SK-N-SH (cell line): ENCODE measurements around the gene ZPR1. TPM values are rescaled to one million over a fixed set of nuclear protein-coding genes. Genes with fewer than 3 reads are reported as not detected.
A peak's percentile ranks its signal among the peaks of the same experiment; 100 is the strongest.

Experiments used
- CTCF ChIA-PET: fragments of 300-600, 350-600 bp; formaldehyde crosslinking; extraction: SDS; loops from one replicate; lab custom pipeline; 2021; lab: Yijun Ruan, JAX
- POLR2A ChIA-PET: fragments of 350-600 bp; sonication (Branson Sonifier 250); formaldehyde crosslinking; extraction: SDS; loops from one replicate; lab custom pipeline; 2020; ENCODE audit warnings: antibody characterized with exemption, inconsistent platforms; lab: Yijun Ruan, JAX
- DNase-seq: peaks from one replicate; pipeline ENCODE4 v3.0.0; 2012
- H2AFZ ChIP-seq: fragments of 200-600 bp; sonication (generic); 2 replicates; pipeline ENCODE4 v1.8.1; 2016; ENCODE audit warnings: antibody characterized with exemption, mild to moderate bottlenecking, low read depth
- H3F3A ChIP-seq: fragments of 200-600 bp; sonication (generic); replicated peaks from 2 replicates; pipeline ENCODE3; 2016; ENCODE audit warnings: antibody characterized with exemption, mild to moderate bottlenecking; ENCODE audit not compliant: insufficient read depth
- H3K27ac ChIP-seq, 2 experiments: fragments of 200-500 bp in 1 of 2; fragments of 200-600 bp in 1 of 2; sonication (Bioruptor generic) in 1 of 2; sonication (generic), shearing (Covaris generic) in 1 of 2; 2 replicates each; pipeline versions ENCODE4 v1.5.1 to v1.6.1; 2014 to 2016; ENCODE audit warnings: low read depth in 2 of 2, inconsistent platforms in 1 of 2, low read length in 1 of 2, mild to moderate bottlenecking in 1 of 2, mixed read lengths in 1 of 2
- H3K27me3 ChIP-seq: fragments of 200-600 bp; sonication (generic), shearing (Covaris generic); 2 replicates; pipeline ENCODE4 v1.6.1; 2016; ENCODE audit warnings: mixed run types; ENCODE audit not compliant: insufficient read depth
- H3K36me3 ChIP-seq, 2 experiments: fragments of 200-500 bp in 1 of 2; fragments of 200-600 bp in 1 of 2; sonication (Bioruptor generic) in 1 of 2; sonication (generic) in 1 of 2; replicated peaks in 1 of 2; 2 replicates each; pipeline versions ENCODE3 to v1.5.1; 2014 to 2016; ENCODE audit warnings: low read length in 1 of 2, mild to moderate bottlenecking in 1 of 2; ENCODE audit not compliant: insufficient read depth in 2 of 2, control insufficient read depth in 1 of 2
- H3K4me1 ChIP-seq, 2 experiments: fragments of 200-500 bp in 1 of 2; fragments of 200-600 bp in 1 of 2; sonication (Bioruptor generic) in 1 of 2; sonication (generic), shearing (Covaris generic) in 1 of 2; 2 replicates each; pipeline versions ENCODE4 v1.5.1 to v1.6.1; 2014 to 2016; ENCODE audit warnings: low read depth in 1 of 2, low read length in 1 of 2, mixed run types in 1 of 2; ENCODE audit not compliant: insufficient read depth in 2 of 2, control insufficient read depth in 1 of 2
- H3K4me2 ChIP-seq: fragments of 200-600 bp; sonication (generic), shearing (Covaris generic); 2 replicates; pipeline ENCODE4 v1.6.1; 2017; ENCODE audit warnings: mixed run types
- H3K4me3 ChIP-seq, 2 experiments: fragments of 200-500 bp in 1 of 2; fragments of 200-600 bp in 1 of 2; sonication (Bioruptor generic) in 1 of 2; sonication (generic), shearing (Covaris generic) in 1 of 2; 2 replicates each; pipeline versions ENCODE4 v1.5.1 to v1.8.1; 2014 to 2016; ENCODE audit warnings: low read depth in 2 of 2, inconsistent platforms in 1 of 2, low read length in 1 of 2, mild to moderate bottlenecking in 1 of 2, mixed read lengths in 1 of 2, moderate library complexity in 1 of 2
- H3K79me2 ChIP-seq: fragments of 200-600 bp; sonication (generic); 2 replicates; pipeline ENCODE4 v1.8.1; 2017; ENCODE audit warnings: mild to moderate bottlenecking; ENCODE audit not compliant: insufficient read depth
- H3K9ac ChIP-seq: fragments of 200-600 bp; sonication (generic); 2 replicates; pipeline ENCODE4 v1.6.1; 2017; ENCODE audit warnings: mixed run types
- H3K9me2 ChIP-seq: fragments of 200-600 bp; sonication (generic); 2 replicates; pipeline ENCODE4 v1.6.1; 2017; ENCODE audit warnings: mixed run types
- H3K9me3 ChIP-seq: fragments of 200-600 bp; sonication (generic); 2 replicates; pipeline ENCODE4 v1.6.1; 2017; ENCODE audit warnings: mixed run types, mild to moderate bottlenecking, moderate library complexity
- H4K20me1 ChIP-seq: fragments of 200-600 bp; sonication (generic); 2 replicates; pipeline ENCODE4 v1.6.1; 2017; ENCODE audit warnings: mild to moderate bottlenecking, mixed run types; ENCODE audit not compliant: insufficient read depth
- CHD2 ChIP-seq: fragments of 150-350 bp; IDR thresholded peaks from 2 replicates; pipeline ENCODE4 v1.6.1; 2018; ENCODE audit warnings: low read length; ENCODE audit not compliant: partially characterized antibody
- EP300 ChIP-seq, 2 experiments: IDR thresholded peaks; 2 replicates each; pipeline versions ENCODE4 v1.4.0 to v1.6.1; 2012; ENCODE audit warnings: borderline replicate concordance in 1 of 2, low read depth in 1 of 2, low read length in 1 of 2
- EZH2phosphoT487 ChIP-seq: fragments of 200-600 bp; sonication (generic); IDR thresholded peaks from 2 replicates; pipeline ENCODE4 v1.6.1; 2017; ENCODE audit warnings: low read depth, mixed run types, mild to moderate bottlenecking, antibody characterized with exemption, moderate library complexity, borderline replicate concordance
- FOSL2 ChIP-seq: IDR thresholded peaks from 2 replicates; pipeline ENCODE4 v1.4.0; 2012; ENCODE audit warnings: low read depth, mild to moderate bottlenecking, moderate library complexity, borderline replicate concordance
- FOXJ3 ChIP-seq: sonication (generic); formaldehyde crosslinking; IDR thresholded peaks from 2 replicates; pipeline ENCODE4 v1.5.1; 2020; ENCODE audit warnings: mild to moderate bottlenecking, missing genetic modification reagents
- FOXM1 ChIP-seq: IDR thresholded peaks from 2 replicates; pipeline ENCODE4 v1.4.0; 2012; ENCODE audit warnings: low read depth, mild to moderate bottlenecking
- GATA2 ChIP-seq: sonication (generic); formaldehyde crosslinking; IDR thresholded peaks from 2 replicates; pipeline ENCODE4 v1.5.0; 2020; ENCODE audit warnings: mild to moderate bottlenecking, missing genetic modification reagents
- JUND ChIP-seq: IDR thresholded peaks from 2 replicates; pipeline ENCODE4 v1.4.0; 2012
- NFIC ChIP-seq: IDR thresholded peaks from 2 replicates; pipeline ENCODE4 v1.4.0; 2012; ENCODE audit warnings: borderline replicate concordance
- NRF1 ChIP-seq: IDR thresholded peaks from 2 replicates; pipeline ENCODE4 v1.6.1; 2012; ENCODE audit warnings: low read depth, mild to moderate bottlenecking, low read length
- POLR2AphosphoS5 ChIP-seq: IDR thresholded peaks from 2 replicates; pipeline ENCODE4 v1.6.1; 2012; ENCODE audit warnings: low read depth, low read length
- RAD21 ChIP-seq: IDR thresholded peaks from 2 replicates; pipeline ENCODE4 v1.6.1; 2012; ENCODE audit warnings: mild to moderate bottlenecking, low read length
- RFX5 ChIP-seq: IDR thresholded peaks from 2 replicates; pipeline ENCODE4 v1.6.1; 2012; ENCODE audit warnings: mild to moderate bottlenecking, improper control_type of control experiment, low read length
- TCF12 ChIP-seq: IDR thresholded peaks from 2 replicates; pipeline ENCODE4 v1.4.0; 2012
- TEAD4 ChIP-seq: IDR thresholded peaks from 2 replicates; pipeline ENCODE4 v1.4.0; 2012; ENCODE audit warnings: mild to moderate bottlenecking, borderline replicate concordance; ENCODE audit not compliant: insufficient read depth
- ZBTB33 ChIP-seq: IDR thresholded peaks from 2 replicates; pipeline ENCODE4 v1.4.0; 2012; ENCODE audit warnings: low read depth, borderline replicate concordance
- WGBS: methylation state at CpG from one replicate; pipeline ENCODE4 v1.1.6; 2017; ENCODE audit warnings: low lambda C conversion rate; 5-methylcytosine and 5-hydroxymethylcytosine counted together
- polyA plus RNA-seq, 3 experiments: library from polyadenylated mRNA; depleted of rRNA; stranded (reverse); fragments of >200 nt; gene quantifications; 2 replicates each; pipeline ENCODE4 v1.2.3, GENCODE V29; 2012
- TF ChIP-seq, protein P1 (sequence below): IDR thresholded peaks from 2 replicates; pipeline ENCODE4 v1.4.0; 2012; ENCODE audit warnings: low read depth
- TF ChIP-seq, protein P2 (sequence below): IDR thresholded peaks from 2 replicates; pipeline ENCODE4; 2012
- TF ChIP-seq, protein P3 (sequence below): fragments of 200-600 bp; sonication (generic); IDR thresholded peaks from 2 replicates; pipeline ENCODE4 v1.6.1; 2017; ENCODE audit warnings: antibody characterized with exemption, mild to moderate bottlenecking, moderate library complexity

Gene ZPR1
- polyA plus RNA-seq, 1 of the 3 experiments (the other 2 are of a cell fraction), result 52.4 TPM

DNA sequence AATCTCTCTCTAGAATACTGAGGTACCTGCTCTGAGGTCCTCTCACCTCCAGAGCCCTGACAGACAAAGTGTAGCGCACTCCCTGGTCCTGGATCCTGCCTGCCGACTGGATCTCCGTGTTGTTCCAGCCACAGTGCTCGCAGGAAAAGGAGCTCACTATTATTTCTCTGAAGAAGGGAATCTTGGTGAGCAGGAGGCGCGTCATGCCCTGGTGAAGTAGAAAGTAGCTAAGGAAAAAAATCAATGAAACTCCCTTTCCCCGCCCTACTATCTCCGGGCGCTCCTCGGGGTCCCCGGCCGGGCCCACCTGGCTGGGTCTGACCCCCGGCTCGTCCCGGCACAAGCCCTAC, 412 bp downstream of the ZPR1 start:
- peak overlapping the region; percentile 47 to 58; a peak in 3 of 4 replicates for H3K27ac ChIP-seq
- ChIA-PET CTCF (interaction anchor here (0.7 to 11.4 kb wide), 11 partner anchors 10 to 440 kb away, joined by 3 to 268 read pairs (median 4); partner anchors contain the start of genes APOA4, APOC3, BUD13 and SIK3), POLR2A (interaction anchor here (0.7 to 1.7 kb wide), 4 partner anchors 14 to 357 kb away, joined by 3 to 8 read pairs (median 4); partner anchors contain the start of genes APOA1 and PAFAH1B2)
- H4K20me1 ChIP-seq, result no peaks in the 10 kb centered on the region
- 1% methylated on average over 11 of the region's 15 CpGs for WGBS
- peak overlapping the region; percentile 75 to 93 for H3K4me3 ChIP-seq
- H3K4me2 ChIP-seq, result peak overlapping the region; percentile 88
- no peaks in the 10 kb centered on the region for H3K9me2 ChIP-seq
- peaks cover 0 to 20% of the 10 kb centered on the region in 2 experiments; a peak in 2 of 4 replicates for H3K4me1 ChIP-seq
- peaks cover 27% of the 10 kb centered on the region for H3K79me2 ChIP-seq
- TF ChIP-seq ZBTB33 (no peak), EP300 (IDR thresholded peaks at IDR 0.05; ENCODE audit: borderline replicate concordance in 1 of 2, low read depth in 1 of 2, low read length in 1 of 2) (no peak), NFIC (no peak)
- H3F3A ChIP-seq, result no peaks in the 10 kb centered on the region
- H2AFZ ChIP-seq, result peak overlapping the region; percentile 98
- H3K36me3 ChIP-seq, result peaks cover 39 to 43% of the 10 kb centered on the region in 2 experiments
- no peak for DNase-seq
- H3K9ac ChIP-seq, result peak overlapping the region; percentile 90
- no peaks in the 10 kb centered on the region for H3K27me3 ChIP-seq
- H3K9me3 ChIP-seq, result no peaks in the 10 kb centered on the region

GRCh38 chr11:116786966-116787365, 857 bp downstream of the ZPR1 start:
- H3F3A ChIP-seq, result no peaks in the 10 kb centered on the region
- peaks cover 27% of the 10 kb centered on the region for H3K79me2 ChIP-seq
- no peaks in the 10 kb centered on the region for H4K20me1 ChIP-seq
- H3K36me3 ChIP-seq, result peaks cover 42 to 48% of the 10 kb centered on the region in 2 experiments
- no peaks in the 10 kb centered on the region for H3K9me2 ChIP-seq
- peak overlapping the region; percentile 88 for H3K4me2 ChIP-seq
- TF ChIP-seq EZH2phosphoT487 (no peak), CHD2 (no peak), POLR2AphosphoS5 (no peak), FOXJ3 (CRISPR knock-in tag) (no peak), RFX5 (no peak), ZBTB33 (no peak), RAD21 (no peak), TEAD4 (no peak), TCF12 (no peak), GATA2 (CRISPR knock-in tag) (no peak), FOXM1 (no peak), NRF1 (no peak), FOSL2 (no peak), JUND (no peak)
- TF ChIP-seq, protein P1, sequence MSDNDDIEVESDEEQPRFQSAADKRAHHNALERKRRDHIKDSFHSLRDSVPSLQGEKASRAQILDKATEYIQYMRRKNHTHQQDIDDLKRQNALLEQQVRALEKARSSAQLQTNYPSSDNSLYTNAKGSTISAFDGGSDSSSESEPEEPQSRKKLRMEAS, result no peak
- TF ChIP-seq, protein P2, sequence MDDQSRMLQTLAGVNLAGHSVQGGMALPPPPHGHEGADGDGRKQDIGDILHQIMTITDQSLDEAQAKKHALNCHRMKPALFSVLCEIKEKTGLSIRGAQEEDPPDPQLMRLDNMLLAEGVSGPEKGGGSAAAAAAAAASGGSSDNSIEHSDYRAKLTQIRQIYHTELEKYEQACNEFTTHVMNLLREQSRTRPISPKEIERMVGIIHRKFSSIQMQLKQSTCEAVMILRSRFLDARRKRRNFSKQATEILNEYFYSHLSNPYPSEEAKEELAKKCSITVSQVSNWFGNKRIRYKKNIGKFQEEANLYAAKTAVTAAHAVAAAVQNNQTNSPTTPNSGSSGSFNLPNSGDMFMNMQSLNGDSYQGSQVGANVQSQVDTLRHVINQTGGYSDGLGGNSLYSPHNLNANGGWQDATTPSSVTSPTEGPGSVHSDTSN, result no peak
- TF ChIP-seq, protein P3, sequence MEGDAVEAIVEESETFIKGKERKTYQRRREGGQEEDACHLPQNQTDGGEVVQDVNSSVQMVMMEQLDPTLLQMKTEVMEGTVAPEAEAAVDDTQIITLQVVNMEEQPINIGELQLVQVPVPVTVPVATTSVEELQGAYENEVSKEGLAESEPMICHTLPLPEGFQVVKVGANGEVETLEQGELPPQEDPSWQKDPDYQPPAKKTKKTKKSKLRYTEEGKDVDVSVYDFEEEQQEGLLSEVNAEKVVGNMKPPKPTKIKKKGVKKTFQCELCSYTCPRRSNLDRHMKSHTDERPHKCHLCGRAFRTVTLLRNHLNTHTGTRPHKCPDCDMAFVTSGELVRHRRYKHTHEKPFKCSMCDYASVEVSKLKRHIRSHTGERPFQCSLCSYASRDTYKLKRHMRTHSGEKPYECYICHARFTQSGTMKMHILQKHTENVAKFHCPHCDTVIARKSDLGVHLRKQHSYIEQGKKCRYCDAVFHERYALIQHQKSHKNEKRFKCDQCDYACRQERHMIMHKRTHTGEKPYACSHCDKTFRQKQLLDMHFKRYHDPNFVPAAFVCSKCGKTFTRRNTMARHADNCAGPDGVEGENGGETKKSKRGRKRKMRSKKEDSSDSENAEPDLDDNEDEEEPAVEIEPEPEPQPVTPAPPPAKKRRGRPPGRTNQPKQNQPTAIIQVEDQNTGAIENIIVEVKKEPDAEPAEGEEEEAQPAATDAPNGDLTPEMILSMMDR, result no peak
- POLR2A ChIA-PET, result interaction anchor here (1.3 to 1.7 kb wide), 2 partner anchors 13 to 357 kb away, joined by 4 to 8 read pairs; partner anchors contain the start of gene PAFAH1B2
- CTCF ChIA-PET, result interaction anchor here (0.8 to 11.4 kb wide), 12 partner anchors 9 to 440 kb away, joined by 3 to 268 read pairs (median 6); partner anchors contain the start of genes APOA4, APOC3 and SIK3
- H2AFZ ChIP-seq, result peak overlapping the region; percentile 98; the same call in 1 of the 2 replicates
- H3K4me3 ChIP-seq, result peak overlapping the region; percentile 75 to 93
- no peaks in the 10 kb centered on the region for H3K27me3 ChIP-seq
- H3K27ac ChIP-seq, result peak overlapping the region in 1 of 2 experiments; percentile 58; a peak in 2 of 4 replicates
- peak; percentile 27 for DNase-seq
- 35% methylated on average over 5 of the region's 5 CpGs for WGBS
- H3K9ac ChIP-seq, result peak overlapping the region; percentile 90
- H3K4me1 ChIP-seq, result peaks cover 0 to 20% of the 10 kb centered on the region in 2 experiments; a peak in 2 of 4 replicates
- H3K9me3 ChIP-seq, result no peaks in the 10 kb centered on the region
